Karpas-422 (cell line): Measurements from ENCODE around the gene ARFIP1. TPM values are rescaled to one million over a fixed set of nuclear protein-coding genes. Genes with fewer than 3 reads are reported as not detected.
"Not testable (repeated sequence)": the region's sequence is repeated elsewhere in the genome, so short reads cannot be mapped to it uniquely, and the experiment has no call there.

Experiments used
- DNase-seq: peaks from one replicate; pipeline ENCODE4 v3.0.0-alpha.2; 2015
- H2AFZ ChIP-seq: fragments of 200-600 bp; sonication (generic); 2 replicates; pipeline ENCODE4 v1.6.1; 2014; ENCODE audit warnings: antibody characterized with exemption, low read length, mixed read lengths
- H3K27ac ChIP-seq: fragments of 200-600 bp; sonication (generic); 2 replicates; pipeline ENCODE4 v1.5.1; 2014; ENCODE audit warnings: mild to moderate bottlenecking, low read length, moderate library complexity
- H3K27me3 ChIP-seq: fragments of 200-600 bp; sonication (generic); 2 replicates; pipeline ENCODE4 v1.6.1; 2014; ENCODE audit warnings: low read length, mixed read lengths
- H3K36me3 ChIP-seq: fragments of 200-600 bp; sonication (generic); 2 replicates; pipeline ENCODE4 v1.6.1; 2014; ENCODE audit warnings: low read length, mixed read lengths; ENCODE audit not compliant: insufficient read depth
- H3K4me1 ChIP-seq: fragments of 200-600 bp; sonication (generic); 2 replicates; pipeline ENCODE4 v1.6.1; 2014; ENCODE audit warnings: mild to moderate bottlenecking, low read length, mixed read lengths
- H3K4me2 ChIP-seq: fragments of 200-600 bp; sonication (generic); 2 replicates; pipeline ENCODE4 v1.6.1; 2014; ENCODE audit warnings: low read length, low read depth, mild to moderate bottlenecking; ENCODE audit not compliant: poor library complexity, severe bottlenecking
- H3K4me3 ChIP-seq: fragments of 200-600 bp; sonication (generic); 2 replicates; pipeline ENCODE4 v1.5.1; 2014; ENCODE audit warnings: mild to moderate bottlenecking, antibody characterized with exemption, low read length, mixed read lengths
- H3K79me2 ChIP-seq: fragments of 200-600 bp; sonication (generic); 2 replicates; pipeline ENCODE4 v1.6.1; 2014; ENCODE audit warnings: mild to moderate bottlenecking, low read length, mixed read lengths
- H3K9ac ChIP-seq: fragments of 200-600 bp; sonication (generic); 2 replicates; pipeline ENCODE4 v1.6.0; 2014; ENCODE audit warnings: low read length
- H3K9me2 ChIP-seq: fragments of 200-600 bp; sonication (generic), shearing (Covaris generic); replicated peaks from 2 replicates; pipeline ENCODE4 v1.6.0; 2014; ENCODE audit warnings: mild to moderate bottlenecking, low read length, moderate library complexity; ENCODE audit not compliant: insufficient read depth
- H3K9me3 ChIP-seq: fragments of 300-700, 200-600 bp; sonication (generic); 2 replicates; pipeline ENCODE4 v1.6.1; 2014; ENCODE audit warnings: low read length, mixed read lengths
- H4K20me1 ChIP-seq: fragments of 200-600 bp; sonication (generic); 2 replicates; pipeline ENCODE4 v1.6.1; 2014; ENCODE audit warnings: mild to moderate bottlenecking, antibody characterized with exemption, low read length, low read depth; ENCODE audit not compliant: insufficient read depth
- total RNA-seq: library from RNA; depleted of rRNA; stranded (reverse); fragments of >200 nt; shearing (Covaris generic); gene quantifications from 2 replicates; pipeline ENCODE4 v1.2.3, GENCODE V29; 2014; ENCODE audit warnings: low replicate concordance

Gene ARFIP1
- total RNA-seq, 1 experiment from 2014 or later: 81.7 TPM

- H3K27me3 ChIP-seq, H2AFZ ChIP-seq, H3K9ac ChIP-seq, H3K27ac ChIP-seq, H3K9me3 ChIP-seq, H3K4me2 ChIP-seq, H3K9me2 ChIP-seq, DNase-seq, H3K4me3 ChIP-seq, H4K20me1 ChIP-seq, H3K4me1 ChIP-seq: not testable (repeated sequence)
- peaks cover 44% of the 10 kb centered on the region for H3K79me2 ChIP-seq
- peaks cover 12% of the 10 kb centered on the region; the same call in 1 of the 2 replicates for H3K36me3 ChIP-seq
Observed at GRCh38 chr4:152839729-152840128, 60.0 kb downstream of the ARFIP1 start.

- Histone ChIP-seq H3K4me1 (peaks cover 16% of the 10 kb centered on the region), H3K4me3 (no peak overlapping the region), H3K9me3 (peaks cover 9% of the 10 kb centered on the region; the same call in 1 of the 2 replicates), H4K20me1 (no peaks in the 10 kb centered on the region), H3K9ac (no peak overlapping the region), H3K36me3 (peaks cover 12% of the 10 kb centered on the region; the same call in 1 of the 2 replicates), H3K27ac (no peak overlapping the region), H3K79me2 (peaks cover 41% of the 10 kb centered on the region), H3K27me3 (no peaks in the 10 kb centered on the region), H3K9me2 (no peaks in the 10 kb centered on the region), H3K4me2 (no peak overlapping the region), H2AFZ (no peak overlapping the region)
- no peak for DNase-seq
Observed at GRCh38 chr4:152843481-152844090, 63.8 kb downstream of the ARFIP1 start.

- no peak for DNase-seq
- H3K9me2 ChIP-seq: no peaks in the 10 kb centered on the region
- H3K79me2 ChIP-seq: peaks cover 50% of the 10 kb centered on the region
- no peak overlapping the region for H3K27ac ChIP-seq
- no peaks in the 10 kb centered on the region for H4K20me1 ChIP-seq
- no peak overlapping the region for H3K4me2 ChIP-seq
- peaks cover 32% of the 10 kb centered on the region for H3K4me1 ChIP-seq
- no peak overlapping the region for H2AFZ ChIP-seq
- H3K9ac ChIP-seq: no peak overlapping the region
- H3K36me3 ChIP-seq: no peaks in the 10 kb centered on the region
- peaks cover 4% of the 10 kb centered on the region for H3K9me3 ChIP-seq
- H3K4me3 ChIP-seq: no peak overlapping the region
- H3K27me3 ChIP-seq: no peaks in the 10 kb centered on the region
Observed at GRCh38 chr4:152847376-152847775, 67.6 kb downstream of the ARFIP1 start.

GRCh38 chr4:152848508-152848907 is 68.8 kb downstream of the ARFIP1 start:
- no peak overlapping the region for H2AFZ ChIP-seq
- H3K27me3 ChIP-seq: no peaks in the 10 kb centered on the region
- H4K20me1 ChIP-seq: no peaks in the 10 kb centered on the region
- no peaks in the 10 kb centered on the region for H3K9me2 ChIP-seq
- peaks cover 13% of the 10 kb centered on the region for H3K9me3 ChIP-seq
- H3K79me2 ChIP-seq: peaks cover 52% of the 10 kb centered on the region
- DNase-seq: no peak
- H3K27ac ChIP-seq: no peak overlapping the region
- H3K9ac ChIP-seq: no peak overlapping the region
- H3K4me3 ChIP-seq: no peak overlapping the region
- no peaks in the 10 kb centered on the region for H3K36me3 ChIP-seq
- no peak overlapping the region for H3K4me2 ChIP-seq
- H3K4me1 ChIP-seq: peaks cover 32% of the 10 kb centered on the region

GRCh38 chr4:152849350-152849749 is 69.6 kb downstream of the ARFIP1 start:
- Histone ChIP-seq H2AFZ (no peak overlapping the region), H3K4me2 (no peak overlapping the region)
- DNase-seq: no peak

GRCh38 chr4:152850377-152850776 is 70.6 kb downstream of the ARFIP1 start:
- no peaks in the 10 kb centered on the region for H4K20me1 ChIP-seq
- peaks cover 69% of the 10 kb centered on the region for H3K79me2 ChIP-seq
- H3K36me3 ChIP-seq: peaks cover 4% of the 10 kb centered on the region; the same call in 1 of the 2 replicates
- peak overlapping the region; percentile 21 for H3K4me2 ChIP-seq
- DNase-seq: peak; percentile 73
- peaks cover 23% of the 10 kb centered on the region for H3K9me3 ChIP-seq
- H2AFZ ChIP-seq: no peak overlapping the region
- H3K9me2 ChIP-seq: no peaks in the 10 kb centered on the region
- H3K4me1 ChIP-seq: peaks cover 29% of the 10 kb centered on the region
- no peak overlapping the region for H3K4me3 ChIP-seq
- H3K27me3 ChIP-seq: no peaks in the 10 kb centered on the region
- no peak overlapping the region for H3K9ac ChIP-seq
- H3K27ac ChIP-seq: peak overlapping the region; percentile 44; the same call in 1 of the 2 replicates

More at GRCh38 chr4:152849350-152849749, 69.6 kb downstream of the ARFIP1 start:
- H3K79me2 ChIP-seq: peaks cover 59% of the 10 kb centered on the region
- peaks cover 18% of the 10 kb centered on the region for H3K9me3 ChIP-seq
- no peaks in the 10 kb centered on the region for H3K27me3 ChIP-seq
- H3K36me3 ChIP-seq: peaks cover 2% of the 10 kb centered on the region; the same call in 1 of the 2 replicates
- no peaks in the 10 kb centered on the region for H3K9me2 ChIP-seq
- no peak overlapping the region for H3K9ac ChIP-seq
- H3K4me1 ChIP-seq: peaks cover 32% of the 10 kb centered on the region
- no peaks in the 10 kb centered on the region for H4K20me1 ChIP-seq
- no peak overlapping the region for H3K4me3 ChIP-seq
- no peak overlapping the region for H3K27ac ChIP-seq

GRCh38 chr4:152851226-152851625 is 71.5 kb downstream of the ARFIP1 start:
- H3K27ac ChIP-seq: no peak overlapping the region
- H3K27me3 ChIP-seq: no peaks in the 10 kb centered on the region
- peaks cover 23% of the 10 kb centered on the region for H3K9me3 ChIP-seq
- H3K79me2 ChIP-seq: peaks cover 77% of the 10 kb centered on the region
- peaks cover 22% of the 10 kb centered on the region for H3K4me1 ChIP-seq
- no peak overlapping the region for H3K4me3 ChIP-seq
- no peaks in the 10 kb centered on the region for H4K20me1 ChIP-seq
- no peak overlapping the region for H3K4me2 ChIP-seq
- no peak for DNase-seq
- no peak overlapping the region for H3K9ac ChIP-seq
- no peaks in the 10 kb centered on the region for H3K9me2 ChIP-seq
- peaks cover 4% of the 10 kb centered on the region; the same call in 1 of the 2 replicates for H3K36me3 ChIP-seq
- no peak overlapping the region for H2AFZ ChIP-seq

- Histone ChIP-seq H3K36me3 (peaks cover 4% of the 10 kb centered on the region; the same call in 1 of the 2 replicates), H3K9me3 (peaks cover 23% of the 10 kb centered on the region)
Observed at GRCh38 chr4:152853293-152853692, 73.5 kb downstream of the ARFIP1 start.

More at GRCh38 chr4:152853293-152853692, 73.5 kb downstream of the ARFIP1 start:
- no peaks in the 10 kb centered on the region for H3K27me3 ChIP-seq
- H3K79me2 ChIP-seq: peaks cover 80% of the 10 kb centered on the region
- H4K20me1 ChIP-seq: no peaks in the 10 kb centered on the region
- no peak overlapping the region for H2AFZ ChIP-seq
- no peak overlapping the region for H3K4me3 ChIP-seq
- peaks cover 16% of the 10 kb centered on the region for H3K4me1 ChIP-seq
- DNase-seq: no peak
- no peaks in the 10 kb centered on the region for H3K9me2 ChIP-seq
- H3K4me2 ChIP-seq: no peak overlapping the region
- no peak overlapping the region for H3K9ac ChIP-seq
- H3K27ac ChIP-seq: no peak overlapping the region
